Ovary (tissue), 9 donors: ENCODE measurements around the gene IFRD2. TPM values are rescaled to one million over a fixed set of nuclear protein-coding genes. Genes with fewer than 3 reads are reported as not detected.

Source experiments
- DNase-seq, 5 donors: peaks; one replicate each; pipeline ENCODE4 v3.0.0-alpha.2; 2019 to 2020
- H3K27ac ChIP-seq, 2 donors: fragments of 200-600 bp; one replicate each; pipeline versions ENCODE4 v1.5.1 to v1.8.0; 2019 to 2022
- H3K27me3 ChIP-seq: fragments of 200-600 bp; one replicate; pipeline ENCODE4 v1.8.0; 2022
- H3K36me3 ChIP-seq: fragments of 200-600 bp; sonication (generic); one replicate; pipeline ENCODE4 v1.5.1; 2019
- H3K4me1 ChIP-seq: one replicate; pipeline ENCODE4 v1.8.1; 2013; ENCODE audit warnings: mild to moderate bottlenecking, moderate library complexity; ENCODE audit not compliant: insufficient read depth
- H3K4me3 ChIP-seq: fragments of 200-600 bp; sonication (generic); one replicate; pipeline ENCODE4 v1.5.1; 2017
- H3K9me3 ChIP-seq, 2 donors: fragments of 200-600 bp in 1 of 2; sonication (generic) in 1 of 2; one replicate each; pipeline versions ENCODE4 v1.5.1 to v1.8.1; 2013 to 2019; ENCODE audit warnings: mild to moderate bottlenecking in 1 of 2, moderate library complexity in 1 of 2
- EP300 ChIP-seq: sonication (generic); formaldehyde crosslinking; IDR thresholded peaks from one replicate; pipeline ENCODE4 v1.6.1; 2017; ENCODE audit warnings: antibody characterized with exemption
- POLR2A ChIP-seq: fragments of 450-650 bp; IDR thresholded peaks from one replicate; pipeline ENCODE4 v1.6.1; 2017; ENCODE audit warnings: antibody characterized with exemption, mild to moderate bottlenecking, moderate library complexity
- WGBS, 3 donors: extraction: QIAGEN DNeasy Blood & Tissue Kit in 1 of 3; methylation state at CpG; one replicate each; pipeline versions ENCODE4 v1.1.5 to v1.1.7; 2013 to 2017; 5-methylcytosine and 5-hydroxymethylcytosine counted together
- intact Hi-C, 4 donors: fragments of 100-400 bp; cut with DNase I; formaldehyde crosslinking; loops; one replicate each; pipeline versions ENCODE4 v1.11.0 to v1.15.1; 2022 to 2023
- polyA plus RNA-seq, 2 donors: library from polyadenylated mRNA; stranded (reverse); fragments of 200-250 nt in 1 of 2; fragments of 350-450 nt in 1 of 2; fragmentation: Illumina TruSeq in 1 of 2; extraction: RNeasy Lipid Tissue Mini Kit (QIAGEN cat#74804) in 1 of 2; gene quantifications; one replicate each; pipeline ENCODE4 v1.2.3, GENCODE V29; 2013 to 2014
- total RNA-seq, 7 donors: library from RNA; depleted of rRNA in 2 of 7; stranded (reverse); fragments of >200 nt in 2 of 7; fragmentation: NEBNext Ultra II Directional in 3 of 7; extraction: Animal tissue kit (Norgen Biotek cat#: 25700) in 3 of 7; gene quantifications; one replicate each; pipeline versions ENCODE4 v1.1.0 to v1.2.4, GENCODE V29; 2016 to 2023
- TF ChIP-seq, protein P1 (sequence below), 3 donors: fragments of 450-650 bp in 2 of 3; fragments of 200-600 bp in 1 of 3; IDR thresholded peaks; one replicate each; pipeline versions ENCODE4 v1.5.1 to v1.8.0; 2016 to 2022; ENCODE audit warnings: antibody characterized with exemption in 3 of 3, mild to moderate bottlenecking in 1 of 3
- donor health status: DM: no; HTN: no; CAD: no; lungs with moderate emphysema.
- donor health status: DM: no; HTN: no; CAD: no.
- donor health status: Bipolar disorder and iron deficiency.
- donor health status: DM: yes; HTN: yes; CAD: no.
- donor health status: DM: no; HTN: no; CAD: no.
- donor health status: DM: yes; HTN: yes; CAD: no.

IFRD2 gene
- total and polyA plus RNA-seq, 9 donors: 14.5 to 76.9 (median 50.3) TPM

DNA sequence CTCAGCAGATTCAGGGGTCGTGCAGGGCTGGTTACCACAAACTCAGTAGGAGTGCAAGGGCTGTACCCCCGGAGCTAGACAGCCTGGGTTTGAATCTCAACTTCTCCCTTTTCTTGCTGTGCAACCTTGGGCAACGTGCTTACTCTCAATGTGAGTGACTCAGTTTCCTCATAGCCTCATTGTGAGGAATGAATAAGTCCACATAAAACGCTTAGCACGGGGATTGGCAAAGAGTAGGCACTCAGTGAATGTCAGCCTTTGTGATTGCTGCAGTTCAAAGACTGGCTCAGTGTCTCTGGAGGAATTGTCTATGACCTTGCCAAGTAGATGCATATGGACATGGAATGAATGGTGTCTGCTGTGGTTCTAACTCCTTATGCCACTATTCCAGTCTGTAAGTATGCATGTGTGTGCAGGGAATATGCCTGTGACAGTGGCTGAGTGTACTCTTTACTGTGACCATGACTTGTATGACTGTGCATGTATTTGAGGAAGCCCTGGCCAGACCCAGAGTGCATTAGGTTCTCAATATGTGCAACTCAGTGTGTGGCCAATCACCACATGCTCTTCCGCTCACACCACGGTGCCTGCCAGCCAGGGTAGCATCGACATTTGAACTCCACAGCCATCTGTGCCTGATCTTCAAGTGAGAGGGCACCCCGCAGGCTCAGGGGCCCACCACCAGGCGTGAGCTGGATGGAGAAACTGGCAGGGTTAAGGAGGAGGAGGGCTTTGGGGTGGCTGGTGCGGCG, 7.9 kb upstream of the IFRD2 start:
- peaks cover 13% of the 10 kb centered on the region for H3K4me1 ChIP-seq
- WGBS, 3 donors: 49 to 53% (median 52%) methylated on average over 12 of the region's 12 CpGs
- no peaks in the 10 kb centered on the region for H3K9me3 ChIP-seq
- peak overlapping the region; percentile 9 to 68 for H3K27ac ChIP-seq
- no peaks in the 10 kb centered on the region for H3K36me3 ChIP-seq
- DNase-seq: peak in 2 of 5 donors; percentile 56 to 62
- intact Hi-C loops: no loop called here
- H3K27me3 ChIP-seq: no peaks in the 10 kb centered on the region
- TF ChIP-seq EP300 (no peak), POLR2A (no peak)
- TF ChIP-seq, protein P1, sequence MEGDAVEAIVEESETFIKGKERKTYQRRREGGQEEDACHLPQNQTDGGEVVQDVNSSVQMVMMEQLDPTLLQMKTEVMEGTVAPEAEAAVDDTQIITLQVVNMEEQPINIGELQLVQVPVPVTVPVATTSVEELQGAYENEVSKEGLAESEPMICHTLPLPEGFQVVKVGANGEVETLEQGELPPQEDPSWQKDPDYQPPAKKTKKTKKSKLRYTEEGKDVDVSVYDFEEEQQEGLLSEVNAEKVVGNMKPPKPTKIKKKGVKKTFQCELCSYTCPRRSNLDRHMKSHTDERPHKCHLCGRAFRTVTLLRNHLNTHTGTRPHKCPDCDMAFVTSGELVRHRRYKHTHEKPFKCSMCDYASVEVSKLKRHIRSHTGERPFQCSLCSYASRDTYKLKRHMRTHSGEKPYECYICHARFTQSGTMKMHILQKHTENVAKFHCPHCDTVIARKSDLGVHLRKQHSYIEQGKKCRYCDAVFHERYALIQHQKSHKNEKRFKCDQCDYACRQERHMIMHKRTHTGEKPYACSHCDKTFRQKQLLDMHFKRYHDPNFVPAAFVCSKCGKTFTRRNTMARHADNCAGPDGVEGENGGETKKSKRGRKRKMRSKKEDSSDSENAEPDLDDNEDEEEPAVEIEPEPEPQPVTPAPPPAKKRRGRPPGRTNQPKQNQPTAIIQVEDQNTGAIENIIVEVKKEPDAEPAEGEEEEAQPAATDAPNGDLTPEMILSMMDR (IDR thresholded peaks at IDR 0.05): no peak
- H3K4me3 ChIP-seq: peak overlapping the region; percentile 37

DNA sequence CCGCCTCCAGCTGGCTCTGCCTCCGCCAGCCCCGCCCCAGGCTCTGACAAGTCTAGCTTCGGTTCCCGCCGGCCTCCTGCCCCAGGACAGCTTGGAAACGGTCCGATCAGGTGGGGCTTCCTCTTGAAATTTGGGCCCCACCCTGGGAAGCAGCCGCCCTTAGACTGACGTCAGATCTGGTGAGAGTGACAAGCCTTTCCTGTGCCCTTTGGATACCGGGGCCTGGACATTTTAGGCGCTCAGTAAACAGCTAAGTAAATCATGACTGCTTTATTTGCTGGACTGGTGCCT, 7.4 kb upstream of the IFRD2 start:
- WGBS, 3 donors: 0 to 2% (median 1%) methylated on average over 12 of the region's 12 CpGs
- H3K9me3 ChIP-seq: no peaks in the 10 kb centered on the region
- H3K27me3 ChIP-seq: no peaks in the 10 kb centered on the region
- TF ChIP-seq, protein P1 (IDR thresholded peaks at IDR 0.05): no peak
- TF ChIP-seq POLR2A: peak; percentile 19
- no peaks in the 10 kb centered on the region for H3K36me3 ChIP-seq
- H3K4me1 ChIP-seq: peaks cover 13% of the 10 kb centered on the region
- H3K27ac ChIP-seq: peak overlapping the region; percentile 9 to 68
- intact Hi-C loops: no loop called here
- H3K4me3 ChIP-seq: peak overlapping the region; percentile 37
- DNase-seq: no peak

DNA sequence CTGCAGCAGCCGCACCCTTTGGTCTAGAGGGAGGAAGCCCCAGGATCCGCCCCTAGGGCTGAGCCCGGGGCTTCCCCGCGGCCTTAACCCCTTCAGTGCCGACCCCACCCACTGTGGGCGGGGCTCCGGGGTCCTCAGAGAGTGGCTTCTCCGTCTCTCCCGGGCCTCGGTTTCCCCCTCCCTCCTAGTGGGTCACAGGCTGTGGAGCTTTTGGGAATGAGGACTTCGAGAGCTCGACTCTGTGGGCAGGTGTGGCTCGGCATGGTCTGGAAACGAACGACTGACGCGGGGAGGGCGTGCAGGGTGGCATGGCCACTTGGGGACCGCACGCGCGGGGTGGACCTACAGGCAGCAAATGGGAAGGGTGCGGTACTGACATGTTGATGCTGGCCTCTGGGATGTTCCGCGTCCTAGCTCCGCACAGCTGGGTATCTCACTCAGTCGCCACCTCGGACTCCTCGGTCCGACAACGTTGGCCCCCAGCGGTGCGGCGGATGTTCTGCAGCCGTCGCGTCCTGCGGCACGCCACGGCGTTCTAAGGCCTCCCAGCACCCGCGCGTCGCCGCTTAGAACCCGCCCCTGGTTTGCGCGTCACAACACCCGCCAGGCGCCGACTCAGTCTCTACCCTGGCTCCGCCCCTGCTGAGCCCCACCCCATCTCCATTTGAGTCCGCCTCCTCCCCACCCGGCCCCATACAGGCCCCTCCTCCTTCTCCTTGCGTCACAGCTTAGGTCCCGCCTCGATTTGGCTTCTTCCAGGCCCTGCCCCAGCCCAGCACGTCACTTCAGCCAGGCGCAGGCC, 6.8 kb upstream of the IFRD2 start, which contains the start of the genes HYAL3 and NAA80:
TSS of gene HYAL3 (minus strand) at position 570 of the 802 bp plus-strand sequence. CDS start 3,803 bp downstream, outside the sequence.
TSS of gene NAA80 (minus strand) at position 570 of the 802 bp plus-strand sequence. CDS start 1,942 bp downstream, outside the sequence.
- Histone ChIP-seq H3K4me3 (peak within 1 kb of the TSS; percentile 63), H3K36me3 (no peaks in the 10 kb centered on the region), H3K4me1 (peaks cover 13% of the 10 kb centered on the region), H3K9me3 (no peaks in the 10 kb centered on the region), H3K27ac (peak within 1 kb of the TSS; percentile 52 to 81), H3K27me3 (no peaks in the 10 kb centered on the region)
- WGBS, 3 donors: 0% methylated on average over 56 to 61 of the region's 61 CpGs
- intact Hi-C loops: no loop called here
- peak; percentile 99 to 100 (median 99) for DNase-seq
- TF ChIP-seq, protein P1 (IDR thresholded peaks at IDR 0.05): peak in 2 of 3 donors; percentile 55 to 67
- peak; percentile 59 for TF ChIP-seq EP300
- TF ChIP-seq POLR2A: peak; percentile 95

DNA sequence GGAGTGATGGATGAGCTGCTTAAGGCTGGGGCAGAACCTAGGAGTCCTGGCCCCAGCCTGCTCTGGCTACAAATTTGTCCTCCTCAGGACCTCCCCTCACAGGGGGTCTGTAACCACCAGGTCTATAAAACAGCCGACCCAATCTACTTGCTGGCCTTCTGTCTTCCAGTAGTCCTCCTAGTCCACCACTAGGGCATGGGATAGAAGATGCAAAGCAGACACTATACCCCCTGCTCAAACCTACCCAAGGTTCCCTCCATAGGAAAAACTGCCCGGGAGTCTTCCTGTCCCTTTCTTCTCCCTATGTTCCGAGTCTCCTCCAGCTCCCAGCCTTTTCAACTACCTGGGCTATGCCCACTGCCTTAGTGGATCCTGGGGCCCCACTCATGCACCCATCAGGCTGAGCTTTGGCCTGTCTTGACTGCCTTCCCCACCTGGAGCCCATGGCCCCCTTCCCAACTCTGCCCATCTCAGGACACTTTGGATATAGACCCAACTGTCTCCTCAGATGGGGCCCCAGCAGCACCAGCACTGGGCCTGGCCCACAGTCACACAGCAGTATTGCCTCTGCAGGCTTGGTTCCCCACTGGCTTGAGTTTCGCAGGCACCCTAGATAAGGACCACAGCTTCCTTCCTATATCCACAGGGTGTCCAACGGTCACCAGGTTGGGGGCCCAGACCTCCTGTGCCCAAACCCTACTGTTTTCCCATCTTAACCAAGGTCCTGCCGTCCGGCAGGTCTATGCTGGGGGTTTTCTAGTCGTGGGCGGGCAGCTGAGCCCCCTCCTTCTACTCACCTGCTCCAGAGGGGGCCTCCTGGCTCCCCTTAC, 5.9 kb upstream of the IFRD2 start:
- Histone ChIP-seq H3K27me3 (no peaks in the 10 kb centered on the region), H3K27ac (peak overlapping the region; percentile 52 to 81), H3K36me3 (no peaks in the 10 kb centered on the region), H3K9me3 (no peaks in the 10 kb centered on the region), H3K4me1 (peaks cover 8% of the 10 kb centered on the region), H3K4me3 (peak overlapping the region; percentile 63)
- TF ChIP-seq EP300 (no peak), POLR2A (no peak)
- TF ChIP-seq, protein P1 (IDR thresholded peaks at IDR 0.05): no peak
- DNase-seq: peak in 2 of 5 donors; percentile 51 to 52
- intact Hi-C loops: no loop called here
- 36 to 39% (median 36%) methylated on average over 9 of the region's 9 CpGs for WGBS, 3 donors
